ES-I3 (cell line): ENCODE data around the gene ARHGAP27.
"Not testable (repeated sequence)": the region's sequence is repeated elsewhere in the genome, so short reads cannot be mapped to it uniquely, and the experiment has no call there.

ENCODE experiments used
- H3K36me3 ChIP-seq: 2 replicates; pipeline ENCODE4 v1.6.1; 2013; ENCODE audit warnings: mild to moderate bottlenecking, low read length, control low read depth, moderate library complexity; ENCODE audit not compliant: insufficient read depth
- H3K4me1 ChIP-seq: 2 replicates; pipeline ENCODE4 v1.6.1; 2013; ENCODE audit warnings: mild to moderate bottlenecking, control low read depth, low read length; ENCODE audit not compliant: insufficient read depth
- H3K9ac ChIP-seq: 2 replicates; pipeline ENCODE4 v1.6.1; 2013; ENCODE audit warnings: low read depth, mild to moderate bottlenecking, low read length, moderate library complexity
- H3K9me3 ChIP-seq: 2 replicates; pipeline ENCODE4 v1.6.1; 2013; ENCODE audit warnings: mild to moderate bottlenecking, low read length, moderate library complexity; ENCODE audit not compliant: control insufficient read depth, insufficient read depth

Gene ARHGAP27

GRCh38 chr17:45364531-45365390, 67.9 kb downstream of the ARHGAP27 start:
- H3K9me3 ChIP-seq: no peaks in the 10 kb centered on the region
- H3K4me1 ChIP-seq: peaks cover 28% of the 10 kb centered on the region
- no peaks in the 10 kb centered on the region for H3K36me3 ChIP-seq
- peak overlapping the region; percentile 3; the same call in 1 of the 2 replicates for H3K9ac ChIP-seq

GRCh38 chr17:45363498-45363897, 69.2 kb downstream of the ARHGAP27 start:
- no peaks in the 10 kb centered on the region for H3K9me3 ChIP-seq
- no peak overlapping the region for H3K9ac ChIP-seq
- no peaks in the 10 kb centered on the region for H3K36me3 ChIP-seq
- H3K4me1 ChIP-seq: peaks cover 28% of the 10 kb centered on the region

DNA sequence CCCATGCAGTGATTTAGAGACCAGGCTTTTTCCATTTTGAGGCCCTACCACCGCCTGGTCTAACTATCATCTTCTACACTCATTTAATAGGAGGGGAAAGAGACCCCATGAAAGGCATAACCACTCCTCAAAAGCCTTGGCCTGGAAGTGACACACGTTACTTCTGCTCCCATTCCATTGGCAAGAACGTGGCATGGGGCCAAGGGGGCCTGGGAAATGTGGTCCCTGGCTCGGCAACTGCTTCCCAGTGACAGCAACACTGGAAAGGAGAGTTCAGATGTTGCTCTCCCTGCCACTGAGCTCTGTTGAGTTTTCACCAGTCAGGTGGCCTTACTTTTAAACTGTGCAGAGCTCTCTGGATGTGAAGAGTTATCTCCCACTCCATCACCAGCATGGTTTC, 70.7 kb downstream of the ARHGAP27 start:
- no peaks in the 10 kb centered on the region for H3K36me3 ChIP-seq

DNA sequence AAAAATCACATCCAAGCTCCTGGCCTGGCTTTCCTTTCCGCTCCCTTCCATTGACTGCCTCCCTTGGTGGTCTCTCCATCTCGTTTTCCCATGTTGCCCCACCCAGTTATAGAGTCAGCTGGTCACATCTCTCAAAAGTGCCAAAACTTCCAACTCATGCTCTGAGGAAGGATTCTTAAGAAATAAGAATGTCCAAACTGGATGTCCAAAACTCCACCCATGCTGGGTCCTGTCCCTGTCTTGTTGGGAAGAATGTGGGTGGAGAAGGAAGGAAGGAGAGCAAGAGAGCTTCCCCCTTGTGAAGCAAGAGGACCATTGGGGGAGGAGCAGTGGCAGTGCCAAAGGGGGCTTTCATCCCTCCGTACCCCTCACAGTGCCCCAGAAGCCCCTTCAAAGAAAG, 71.2 kb downstream of the ARHGAP27 start:
- H3K9ac ChIP-seq: no peak overlapping the region
- H3K36me3 ChIP-seq: no peaks in the 10 kb centered on the region
- peaks cover 19% of the 10 kb centered on the region for H3K4me1 ChIP-seq
- no peaks in the 10 kb centered on the region for H3K9me3 ChIP-seq

More for the DNA sequence above, 70.7 kb downstream of the ARHGAP27 start:
- Histone ChIP-seq H3K4me1 (peaks cover 24% of the 10 kb centered on the region), H3K9ac (no peak overlapping the region), H3K9me3 (no peaks in the 10 kb centered on the region)

DNA sequence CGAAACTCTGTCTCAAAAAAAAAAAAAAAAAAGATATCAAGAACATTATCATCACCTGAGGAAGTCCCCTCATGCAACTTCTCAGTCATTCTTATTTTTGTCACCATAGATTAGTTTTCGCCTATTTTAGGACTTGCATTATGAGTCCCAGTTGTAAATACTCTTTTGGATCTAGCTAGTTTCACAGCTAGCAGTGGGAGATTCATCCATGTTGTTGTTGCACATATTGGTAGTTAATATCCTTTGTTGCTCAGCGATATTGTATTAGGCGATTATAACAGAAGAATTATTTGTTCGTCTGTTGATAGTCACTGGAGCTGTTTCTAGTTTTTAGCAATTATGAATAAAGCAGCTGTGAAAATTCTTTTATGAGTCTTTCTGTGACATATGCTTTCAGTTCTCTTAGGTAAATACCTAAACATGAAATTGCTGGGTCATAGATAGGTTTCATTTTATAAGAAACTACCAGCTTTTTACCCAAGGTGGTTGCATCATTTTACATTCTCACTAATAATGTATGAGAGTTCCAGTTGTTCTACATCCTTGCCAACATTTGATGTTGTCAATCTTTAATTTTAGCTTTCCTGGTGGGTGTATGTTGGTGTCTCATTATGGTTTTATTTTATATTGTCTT, 75.2 kb downstream of the ARHGAP27 start:
- Histone ChIP-seq H3K9me3 (no peaks in the 10 kb centered on the region), H3K4me1 (no peaks in the 10 kb centered on the region; the same call in 1 of the 2 replicates), H3K9ac (no peak overlapping the region), H3K36me3 (no peaks in the 10 kb centered on the region)

GRCh38 chr17:45355087-45355486, 77.6 kb downstream of the ARHGAP27 start:
- Histone ChIP-seq H3K36me3 (no peaks in the 10 kb centered on the region), H3K9me3 (peaks cover 6% of the 10 kb centered on the region; the same call in 1 of the 2 replicates), H3K4me1 (no peaks in the 10 kb centered on the region; the same call in 1 of the 2 replicates), H3K9ac (no peak overlapping the region)

GRCh38 chr17:45353043-45353442, 79.6 kb downstream of the ARHGAP27 start:
- no peaks in the 10 kb centered on the region for H3K36me3 ChIP-seq
- H3K4me1 ChIP-seq: no peaks in the 10 kb centered on the region; the same call in 1 of the 2 replicates
- no peak overlapping the region for H3K9ac ChIP-seq
- H3K9me3 ChIP-seq: peaks cover 6% of the 10 kb centered on the region; the same call in 1 of the 2 replicates

- Histone ChIP-seq H3K36me3 (no peaks in the 10 kb centered on the region), H3K4me1 (no peaks in the 10 kb centered on the region; the same call in 1 of the 2 replicates), H3K9ac (no peak overlapping the region), H3K9me3 (peaks cover 6% of the 10 kb centered on the region; the same call in 1 of the 2 replicates)
Observed at GRCh38 chr17:45351831-45352230, 80.8 kb downstream of the ARHGAP27 start.

GRCh38 chr17:45347444-45347843, 85.2 kb downstream of the ARHGAP27 start:
- peaks cover 11% of the 10 kb centered on the region for H3K4me1 ChIP-seq
- H3K9ac ChIP-seq: no peak overlapping the region
- H3K36me3 ChIP-seq: no peaks in the 10 kb centered on the region
- peaks cover 6% of the 10 kb centered on the region; the same call in 1 of the 2 replicates for H3K9me3 ChIP-seq

- Histone ChIP-seq H3K9ac (no peak overlapping the region), H3K4me1 (peaks cover 20% of the 10 kb centered on the region), H3K9me3 (no peaks in the 10 kb centered on the region; the same call in 1 of the 2 replicates), H3K36me3 (no peaks in the 10 kb centered on the region)
Observed at GRCh38 chr17:45346216-45347015, 86.3 kb downstream of the ARHGAP27 start.

- peaks cover 22% of the 10 kb centered on the region for H3K4me1 ChIP-seq
- no peaks in the 10 kb centered on the region for H3K36me3 ChIP-seq
- no peak overlapping the region for H3K9ac ChIP-seq
- H3K9me3 ChIP-seq: no peaks in the 10 kb centered on the region
Observed at GRCh38 chr17:45345554-45346215, 87.0 kb downstream of the ARHGAP27 start.

- Histone ChIP-seq H3K9ac (no peak overlapping the region), H3K4me1 (peaks cover 22% of the 10 kb centered on the region), H3K36me3 (no peaks in the 10 kb centered on the region), H3K9me3 (no peaks in the 10 kb centered on the region)
Observed at GRCh38 chr17:45345246-45345553, 87.5 kb downstream of the ARHGAP27 start.

GRCh38 chr17:45343967-45344664, 88.6 kb downstream of the ARHGAP27 start:
- not testable (repeated sequence) for H3K9me3 ChIP-seq, H3K36me3 ChIP-seq, H3K9ac ChIP-seq
- peaks cover 22% of the 10 kb centered on the region for H3K4me1 ChIP-seq
